GM21737 (cell line): ENCODE measurements around the gene MFNG.

Experiments
- ATAC-seq: cut with Tn5 transposase; IDR thresholded peaks from one replicate; pipeline ENCODE4 v1.9.1; 2021; ENCODE audit warnings: mild to moderate bottlenecking, moderate library complexity; ENCODE audit not compliant: unreplicated experiment

The MFNG gene

DNA sequence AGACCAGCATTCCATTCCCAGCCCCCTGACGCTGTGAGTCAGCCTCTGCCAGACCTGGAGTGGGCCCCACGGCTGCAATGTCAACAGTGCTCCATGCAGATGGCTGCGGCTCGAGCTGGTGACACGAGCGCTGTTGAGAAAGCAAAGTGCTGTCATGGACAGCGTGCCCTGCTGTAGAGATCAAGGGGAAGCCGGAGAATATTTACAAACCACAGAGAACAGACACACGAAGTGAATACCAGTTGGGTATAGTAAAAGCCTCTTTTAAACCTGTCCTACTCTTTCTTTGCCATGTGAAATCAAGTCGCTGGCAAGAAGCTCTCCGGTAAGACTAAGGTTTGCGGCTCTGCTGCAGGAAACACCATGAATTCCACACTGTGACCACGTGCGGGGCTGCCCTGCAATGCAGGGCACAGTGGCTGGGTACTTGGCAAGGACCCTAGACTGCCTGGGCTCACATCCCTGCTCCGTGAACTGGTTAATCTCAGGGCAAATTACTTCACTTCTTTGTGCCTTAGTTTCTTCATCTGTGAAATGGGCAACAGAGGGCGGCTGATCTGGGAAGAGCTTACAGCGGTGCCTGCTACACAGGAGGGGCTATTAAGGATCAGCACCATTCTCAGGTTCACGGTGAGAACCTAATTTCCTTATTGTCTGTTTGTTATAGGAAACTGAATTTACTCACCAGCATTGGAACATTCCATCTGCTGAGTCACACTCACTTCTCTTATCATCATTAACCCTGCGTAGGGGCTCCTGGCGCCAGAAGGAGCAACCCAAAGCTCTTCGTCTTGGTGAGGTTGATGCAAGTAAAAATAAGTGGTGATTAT is 31.1 kb downstream of the MFNG start:
- no peak for ATAC-seq

DNA sequence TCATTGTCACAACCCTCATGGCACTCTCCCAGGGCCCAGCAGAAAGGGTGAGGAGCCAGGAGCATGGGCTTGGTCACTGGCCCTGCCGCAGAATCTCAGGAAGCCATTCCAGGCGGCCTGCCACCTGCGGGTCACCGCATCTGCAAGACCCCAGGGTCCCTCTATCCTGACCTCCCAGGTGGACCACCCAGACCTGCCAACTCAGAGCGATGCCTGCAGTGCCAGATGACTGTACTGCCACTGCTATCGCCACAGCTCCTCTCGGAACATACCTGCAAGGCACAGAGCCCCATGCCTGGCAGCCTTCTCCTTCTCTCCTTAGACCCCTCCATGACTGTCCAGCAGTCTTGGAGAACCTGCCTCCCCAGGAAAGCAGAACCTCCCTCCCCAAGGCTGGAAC is 32.5 kb downstream of the MFNG start:
- ATAC-seq: no peak

DNA sequence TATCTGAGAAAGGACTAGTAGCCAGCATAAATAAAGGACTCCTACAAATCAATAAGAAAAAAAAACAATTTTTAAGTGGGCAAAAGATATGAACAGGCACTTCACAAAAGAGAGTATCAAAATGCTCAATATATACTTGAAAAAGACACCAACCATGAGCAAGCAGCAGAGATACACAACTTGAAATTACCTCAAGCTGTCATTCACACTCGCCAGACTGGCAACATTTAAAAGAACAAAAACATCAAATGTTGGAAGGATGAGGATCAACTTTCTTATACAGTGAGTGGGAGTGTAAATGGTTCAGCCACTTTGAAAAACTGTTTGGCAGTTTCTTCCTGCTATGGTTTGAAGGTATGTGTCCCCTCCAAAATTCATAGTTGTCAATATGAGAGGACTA is 35.0 kb downstream of the MFNG start:
- no peak for ATAC-seq

DNA sequence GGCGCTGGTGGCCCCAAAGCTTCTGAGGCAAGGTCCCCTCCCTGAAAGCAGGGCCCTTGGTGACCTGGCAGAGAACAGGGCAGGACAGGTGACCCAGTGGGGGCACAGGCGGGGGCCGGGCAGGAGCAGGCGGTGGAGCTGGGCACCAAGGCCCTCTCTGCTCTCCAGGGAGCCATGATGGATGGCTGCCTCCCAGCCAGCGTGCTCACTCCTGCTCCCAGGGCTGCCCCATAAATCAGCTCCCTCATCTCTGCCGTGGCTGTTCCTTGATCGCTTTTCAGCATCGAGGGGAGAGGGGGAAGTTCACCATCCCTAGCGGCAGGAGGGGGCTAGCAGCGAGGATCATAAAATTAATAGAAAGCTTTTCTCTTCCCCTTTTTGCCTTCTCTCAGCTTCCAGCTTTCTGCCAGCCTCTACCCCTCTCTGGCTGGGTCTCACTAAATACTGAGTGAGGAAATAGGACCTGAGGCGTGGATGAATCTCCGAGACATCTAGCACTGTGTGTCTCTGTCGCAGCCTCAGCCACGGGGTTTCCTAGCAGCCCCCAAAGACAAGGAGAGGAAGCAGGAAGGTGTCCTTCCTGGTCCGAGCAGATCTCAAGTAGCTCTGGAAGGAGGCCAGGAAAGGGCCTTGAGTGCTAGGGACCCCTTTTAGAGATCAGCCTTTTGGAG is 36.7 kb downstream of the MFNG start:
- no peak for ATAC-seq

- ATAC-seq: no peak
Measured at GRCh38 chr22:37448516-37449127, 37.6 kb downstream of the MFNG start.

DNA sequence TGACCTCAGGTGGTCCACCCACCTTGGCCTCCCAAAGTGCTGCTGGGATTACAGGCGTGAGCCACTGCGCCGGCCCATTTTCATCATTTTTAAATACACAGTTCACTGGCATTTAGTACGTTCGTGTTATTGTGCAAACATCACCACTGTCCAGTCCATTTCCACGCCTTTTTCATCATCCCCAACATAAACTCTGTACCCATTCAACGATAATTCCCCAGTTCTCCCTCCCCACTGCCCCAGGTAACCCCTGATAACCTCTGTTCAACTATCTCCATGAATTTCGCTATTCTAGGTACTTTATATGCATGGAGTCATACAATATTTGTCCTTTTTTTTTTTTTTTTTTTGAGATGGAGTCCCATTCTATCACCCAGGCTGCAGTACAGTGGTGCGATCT is 40.7 kb downstream of the MFNG start:
- ATAC-seq: no peak

- no peak for ATAC-seq
Measured at GRCh38 chr22:37443977-37444376, 42.2 kb downstream of the MFNG start.

- ATAC-seq: no peak
Measured at GRCh38 chr22:37443086-37443485, 43.1 kb downstream of the MFNG start.

DNA sequence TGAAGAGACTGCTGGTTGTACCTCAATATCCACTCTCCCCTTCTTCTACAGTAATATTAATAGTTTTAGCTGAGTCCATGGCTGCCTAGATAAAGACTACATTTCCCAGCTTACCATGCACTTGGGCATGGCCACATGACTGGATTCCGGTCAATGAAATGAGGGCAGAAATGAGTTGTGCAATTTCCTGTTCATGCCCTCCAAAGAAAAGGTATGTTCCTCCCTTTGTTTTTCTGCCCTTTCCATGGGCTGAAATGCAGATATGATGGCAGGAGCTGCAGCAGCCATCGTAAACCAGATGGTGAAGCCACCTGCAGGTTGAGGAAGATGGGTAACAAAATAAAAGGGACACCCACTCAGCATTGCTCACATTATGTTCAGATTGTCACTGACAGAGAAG is 43.6 kb downstream of the MFNG start:
- no peak for ATAC-seq

- ATAC-seq: no peak
Measured at GRCh38 chr22:37442135-37442534, 44.0 kb downstream of the MFNG start.

DNA sequence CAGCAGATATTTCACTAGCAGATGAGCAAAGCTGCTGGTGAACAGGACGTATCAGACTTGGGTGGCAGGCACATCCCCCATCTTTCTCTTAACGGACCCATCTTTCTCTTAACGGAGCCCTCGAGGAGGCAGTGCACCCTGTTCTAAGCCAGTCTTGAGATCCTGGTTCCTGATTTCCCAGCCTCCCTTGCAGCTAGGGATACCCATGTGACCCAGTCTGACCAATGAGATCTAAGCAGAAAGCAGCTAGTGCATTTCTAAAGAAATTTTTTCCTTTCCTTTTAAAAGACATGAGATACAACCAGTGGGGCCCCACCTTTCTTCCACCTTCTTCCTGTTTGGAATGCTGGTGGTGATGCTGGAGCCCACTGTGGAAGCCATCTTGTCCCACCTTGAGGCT is 45.3 kb downstream of the MFNG start:
- ATAC-seq: no peak

- ATAC-seq: no peak
Measured at GRCh38 chr22:37439347-37439746, 46.8 kb downstream of the MFNG start.

- ATAC-seq: no peak
Measured at GRCh38 chr22:37435970-37436603, 50.1 kb downstream of the MFNG start.

DNA sequence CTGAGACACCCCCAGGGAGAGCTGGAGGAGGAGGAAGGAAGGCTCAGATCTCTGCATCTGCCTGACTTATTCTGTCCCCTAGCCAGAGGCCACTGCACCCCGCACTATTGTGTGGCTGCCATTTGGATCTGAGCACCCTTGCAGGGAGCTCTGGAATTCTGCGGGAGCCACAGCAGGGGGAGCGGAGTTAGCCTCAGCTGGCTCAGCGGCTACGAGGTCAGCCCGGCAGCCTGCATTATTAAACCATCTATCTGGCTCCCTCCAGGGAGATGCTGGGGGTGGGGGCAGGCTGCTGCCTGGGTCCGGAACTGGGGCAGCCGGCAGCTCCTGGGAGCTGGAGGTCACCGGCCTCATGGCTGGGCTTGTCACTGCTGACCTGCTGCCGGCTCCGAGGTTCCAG is 52.4 kb downstream of the MFNG start:
- no peak for ATAC-seq

GRCh38 chr22:37432708-37433054 is 53.5 kb downstream of the MFNG start:
- ATAC-seq: no peak

- ATAC-seq: no peak
Measured at GRCh38 chr22:37431801-37432707, 54.1 kb downstream of the MFNG start.

DNA sequence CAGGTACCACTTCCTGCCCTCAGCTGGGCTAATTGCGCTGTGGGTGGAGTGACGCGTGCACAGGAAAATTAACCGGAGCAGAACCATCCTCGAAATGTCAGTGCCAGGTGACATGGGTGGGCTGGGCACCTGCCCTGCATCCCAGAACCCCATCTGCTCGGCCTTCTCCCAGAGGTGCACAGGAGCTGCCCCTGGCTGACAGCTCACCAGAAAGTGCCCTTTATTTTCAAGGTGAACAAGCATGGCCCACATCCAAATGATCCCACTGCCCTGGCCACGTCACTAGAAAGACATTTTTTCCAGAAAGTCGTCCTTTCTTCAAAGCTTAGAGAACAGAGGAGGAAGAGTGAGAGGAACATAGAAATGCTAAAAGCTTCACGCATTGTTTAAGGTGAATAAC is 54.8 kb downstream of the MFNG start:
- no peak for ATAC-seq

- no peak for ATAC-seq
Measured at GRCh38 chr22:37430941-37431340, 55.2 kb downstream of the MFNG start.

- ATAC-seq: no peak
Measured at GRCh38 chr22:37428649-37429586, 57.3 kb downstream of the MFNG start.
